SK-N-SH (cell line): ENCODE results near the gene AHCTF1. TPM values are rescaled to one million over a fixed set of nuclear protein-coding genes. Genes with fewer than 3 reads are reported as not detected.

Experiments used
- CTCF ChIA-PET: fragments of 300-600, 350-600 bp; formaldehyde crosslinking; extraction: SDS; loops from one replicate; lab custom pipeline; 2021; lab: Yijun Ruan, JAX
- POLR2A ChIA-PET: fragments of 350-600 bp; sonication (Branson Sonifier 250); formaldehyde crosslinking; extraction: SDS; loops from one replicate; lab custom pipeline; 2020; ENCODE audit warnings: antibody characterized with exemption, inconsistent platforms; lab: Yijun Ruan, JAX
- DNase-seq: peaks from one replicate; pipeline ENCODE4 v3.0.0; 2012
- H2AFZ ChIP-seq: fragments of 200-600 bp; sonication (generic); 2 replicates; pipeline ENCODE4 v1.8.1; 2016; ENCODE audit warnings: antibody characterized with exemption, mild to moderate bottlenecking, low read depth
- H3F3A ChIP-seq: fragments of 200-600 bp; sonication (generic); replicated peaks from 2 replicates; pipeline ENCODE3; 2016; ENCODE audit warnings: antibody characterized with exemption, mild to moderate bottlenecking; ENCODE audit not compliant: insufficient read depth
- H3K27ac ChIP-seq, 2 experiments: fragments of 200-500 bp in 1 of 2; fragments of 200-600 bp in 1 of 2; sonication (Bioruptor generic) in 1 of 2; sonication (generic), shearing (Covaris generic) in 1 of 2; 2 replicates each; pipeline versions ENCODE4 v1.5.1 to v1.6.1; 2014 to 2016; ENCODE audit warnings: low read depth in 2 of 2, inconsistent platforms in 1 of 2, low read length in 1 of 2, mild to moderate bottlenecking in 1 of 2, mixed read lengths in 1 of 2
- H3K27me3 ChIP-seq: fragments of 200-600 bp; sonication (generic), shearing (Covaris generic); 2 replicates; pipeline ENCODE4 v1.6.1; 2016; ENCODE audit warnings: mixed run types; ENCODE audit not compliant: insufficient read depth
- H3K36me3 ChIP-seq, 2 experiments: fragments of 200-500 bp in 1 of 2; fragments of 200-600 bp in 1 of 2; sonication (Bioruptor generic) in 1 of 2; sonication (generic) in 1 of 2; replicated peaks in 1 of 2; 2 replicates each; pipeline versions ENCODE3 to v1.5.1; 2014 to 2016; ENCODE audit warnings: low read length in 1 of 2, mild to moderate bottlenecking in 1 of 2; ENCODE audit not compliant: insufficient read depth in 2 of 2, control insufficient read depth in 1 of 2
- H3K4me1 ChIP-seq, 2 experiments: fragments of 200-500 bp in 1 of 2; fragments of 200-600 bp in 1 of 2; sonication (Bioruptor generic) in 1 of 2; sonication (generic), shearing (Covaris generic) in 1 of 2; 2 replicates each; pipeline versions ENCODE4 v1.5.1 to v1.6.1; 2014 to 2016; ENCODE audit warnings: low read depth in 1 of 2, low read length in 1 of 2, mixed run types in 1 of 2; ENCODE audit not compliant: insufficient read depth in 2 of 2, control insufficient read depth in 1 of 2
- H3K4me2 ChIP-seq: fragments of 200-600 bp; sonication (generic), shearing (Covaris generic); 2 replicates; pipeline ENCODE4 v1.6.1; 2017; ENCODE audit warnings: mixed run types
- H3K4me3 ChIP-seq, 2 experiments: fragments of 200-500 bp in 1 of 2; fragments of 200-600 bp in 1 of 2; sonication (Bioruptor generic) in 1 of 2; sonication (generic), shearing (Covaris generic) in 1 of 2; 2 replicates each; pipeline versions ENCODE4 v1.5.1 to v1.8.1; 2014 to 2016; ENCODE audit warnings: low read depth in 2 of 2, inconsistent platforms in 1 of 2, low read length in 1 of 2, mild to moderate bottlenecking in 1 of 2, mixed read lengths in 1 of 2, moderate library complexity in 1 of 2
- H3K79me2 ChIP-seq: fragments of 200-600 bp; sonication (generic); 2 replicates; pipeline ENCODE4 v1.8.1; 2017; ENCODE audit warnings: mild to moderate bottlenecking; ENCODE audit not compliant: insufficient read depth
- H3K9ac ChIP-seq: fragments of 200-600 bp; sonication (generic); 2 replicates; pipeline ENCODE4 v1.6.1; 2017; ENCODE audit warnings: mixed run types
- H3K9me2 ChIP-seq: fragments of 200-600 bp; sonication (generic); 2 replicates; pipeline ENCODE4 v1.6.1; 2017; ENCODE audit warnings: mixed run types
- H3K9me3 ChIP-seq: fragments of 200-600 bp; sonication (generic); 2 replicates; pipeline ENCODE4 v1.6.1; 2017; ENCODE audit warnings: mixed run types, mild to moderate bottlenecking, moderate library complexity
- H4K20me1 ChIP-seq: fragments of 200-600 bp; sonication (generic); 2 replicates; pipeline ENCODE4 v1.6.1; 2017; ENCODE audit warnings: mild to moderate bottlenecking, mixed run types; ENCODE audit not compliant: insufficient read depth
- CHD2 ChIP-seq: fragments of 150-350 bp; IDR thresholded peaks from 2 replicates; pipeline ENCODE4 v1.6.1; 2018; ENCODE audit warnings: low read length; ENCODE audit not compliant: partially characterized antibody
- CTCF ChIP-seq: fragments of 200-600 bp; sonication (generic); IDR thresholded peaks from 2 replicates; pipeline ENCODE4 v1.6.1; 2017; ENCODE audit warnings: antibody characterized with exemption, mild to moderate bottlenecking, moderate library complexity
- ELF1 ChIP-seq: IDR thresholded peaks from 2 replicates; pipeline ENCODE4 v1.4.0; 2012
- EP300 ChIP-seq, 2 experiments: IDR thresholded peaks; 2 replicates each; pipeline versions ENCODE4 v1.4.0 to v1.6.1; 2012; ENCODE audit warnings: borderline replicate concordance in 1 of 2, low read depth in 1 of 2, low read length in 1 of 2
- FOXM1 ChIP-seq: IDR thresholded peaks from 2 replicates; pipeline ENCODE4 v1.4.0; 2012; ENCODE audit warnings: low read depth, mild to moderate bottlenecking
- MAX ChIP-seq: IDR thresholded peaks from 2 replicates; pipeline ENCODE4 v1.4.0; 2012; ENCODE audit warnings: low read depth
- MEF2A ChIP-seq: IDR thresholded peaks from 2 replicates; pipeline ENCODE4 v1.4.0; 2012; ENCODE audit warnings: low read depth, borderline replicate concordance
- MXI1 ChIP-seq: IDR thresholded peaks from 2 replicates; pipeline ENCODE4 v1.6.1; 2012; ENCODE audit warnings: mild to moderate bottlenecking, low read depth, low read length, improper control_type of control experiment
- NFIC ChIP-seq: IDR thresholded peaks from 2 replicates; pipeline ENCODE4 v1.4.0; 2012; ENCODE audit warnings: borderline replicate concordance
- PBX3 ChIP-seq: IDR thresholded peaks from 2 replicates; pipeline ENCODE4; 2012
- RCOR1 ChIP-seq: fragments of 150-350 bp; IDR thresholded peaks from 2 replicates; pipeline ENCODE4 v1.6.1; 2017; ENCODE audit warnings: antibody characterized with exemption, low read length
- RFX5 ChIP-seq: IDR thresholded peaks from 2 replicates; pipeline ENCODE4 v1.6.1; 2012; ENCODE audit warnings: mild to moderate bottlenecking, improper control_type of control experiment, low read length
- RXRA ChIP-seq: IDR thresholded peaks from 2 replicates; pipeline ENCODE4 v1.4.0; 2012; ENCODE audit warnings: low read depth, mild to moderate bottlenecking, borderline replicate concordance
- SIN3A ChIP-seq: IDR thresholded peaks from 2 replicates; pipeline ENCODE4 v1.6.1; 2012; ENCODE audit warnings: low read depth, mild to moderate bottlenecking, low read length, moderate library complexity, borderline replicate concordance
- TAF1 ChIP-seq: IDR thresholded peaks from 2 replicates; pipeline ENCODE4 v1.6.1; 2012; ENCODE audit warnings: low read depth, mild to moderate bottlenecking, low read length, moderate library complexity, borderline replicate concordance
- TCF12 ChIP-seq: IDR thresholded peaks from 2 replicates; pipeline ENCODE4 v1.4.0; 2012
- TEAD4 ChIP-seq: IDR thresholded peaks from 2 replicates; pipeline ENCODE4 v1.4.0; 2012; ENCODE audit warnings: mild to moderate bottlenecking, borderline replicate concordance; ENCODE audit not compliant: insufficient read depth
- WGBS: methylation state at CpG from one replicate; pipeline ENCODE4 v1.1.6; 2017; ENCODE audit warnings: low lambda C conversion rate; 5-methylcytosine and 5-hydroxymethylcytosine counted together
- polyA plus RNA-seq, 3 experiments: library from polyadenylated mRNA; depleted of rRNA; stranded (reverse); fragments of >200 nt; gene quantifications; 2 replicates each; pipeline ENCODE4 v1.2.3, GENCODE V29; 2012

The AHCTF1 gene
- polyA plus RNA-seq, 1 of the 3 experiments (the other 2 are of a cell fraction), result 8.5 TPM

- ChIA-PET CTCF (no interaction called here), POLR2A (no interaction called here)
These were observed 119.8 kb downstream of the AHCTF1 start for GRCh38 chr1:246811985-246812384.

GRCh38 chr1:246809473-246809872 lies 122.3 kb downstream of the AHCTF1 start:
- Histone ChIP-seq H3K36me3 (no peaks in the 10 kb centered on the region), H3K9me2 (no peaks in the 10 kb centered on the region), H3K4me2 (no peak overlapping the region), H3K79me2 (no peaks in the 10 kb centered on the region), H3K4me1 (no peaks in the 10 kb centered on the region), H4K20me1 (no peaks in the 10 kb centered on the region), H3K9ac (no peak overlapping the region), H3K4me3 (no peak overlapping the region), H3K27ac (no peak overlapping the region), H3F3A (no peaks in the 10 kb centered on the region), H3K9me3 (no peaks in the 10 kb centered on the region)
- DNase-seq, result no peak
- 51% methylated on average over 3 of the region's 6 CpGs for WGBS
- ChIA-PET POLR2A (no interaction called here), CTCF (no interaction called here)
- TF ChIP-seq SIN3A (no peak), MAX (no peak), CTCF (no peak), TCF12 (no peak), TEAD4 (no peak), RCOR1 (no peak)
- TF ChIP-seq, all 33 proteins: peak for 0
- Histone ChIP-seq H3K27me3 (0 out of 2 replicates have a peak, but pooled peaks cover 14% of the 10 kb centered on the region), H2AFZ (no peak overlapping the region)

More at GRCh38 chr1:246811985-246812384, 119.8 kb downstream of the AHCTF1 start:
- TF ChIP-seq FOXM1, result no peak
- TF ChIP-seq NFIC, result no peak
- TF ChIP-seq RFX5, result no peak
- no peak for TF ChIP-seq MAX
- TF ChIP-seq TAF1, result no peak
- no peak for TF ChIP-seq MEF2A
- TF ChIP-seq TEAD4, result no peak
- no peak for TF ChIP-seq MXI1
- TF ChIP-seq EP300 (IDR thresholded peaks at IDR 0.05; ENCODE audit: borderline replicate concordance in 1 of 2, low read depth in 1 of 2, low read length in 1 of 2), result no peak
- no peak for TF ChIP-seq SIN3A
- TF ChIP-seq CTCF, result no peak
- no peak for TF ChIP-seq ELF1
- no peak for TF ChIP-seq PBX3
- TF ChIP-seq RXRA, result no peak
- no peak for TF ChIP-seq CHD2
- Histone ChIP-seq H3K9me3 (no peaks in the 10 kb centered on the region), H4K20me1 (no peaks in the 10 kb centered on the region), H3K27me3 (peaks cover 24% of the 10 kb centered on the region; the same call in 1 of the 2 replicates), H3K9ac (no peak overlapping the region), H3K79me2 (no peaks in the 10 kb centered on the region), H3K4me1 (no peaks in the 10 kb centered on the region), H3K36me3 (no peaks in the 10 kb centered on the region), H3K27ac (no peak overlapping the region), H2AFZ (no peak overlapping the region), H3F3A (no peaks in the 10 kb centered on the region), H3K4me2 (no peak overlapping the region), H3K4me3 (no peak overlapping the region), H3K9me2 (no peaks in the 10 kb centered on the region)
- 36% methylated on average over 3 of the region's 3 CpGs for WGBS
- no peak for DNase-seq
